HG02981 (cell line): ENCODE results near the gene RPS6KA4.

Source experiments
- ATAC-seq: cut with Tn5 transposase; IDR thresholded peaks from one replicate; pipeline ENCODE4 v1.9.1; 2021; ENCODE audit warnings: mild to moderate bottlenecking, moderate library complexity; ENCODE audit not compliant: unreplicated experiment

The RPS6KA4 gene

GRCh38 chr11:64344787-64345186 is 14.2 kb upstream of the RPS6KA4 start:
- ATAC-seq = no peak

GRCh38 chr11:64347193-64347867 is 11.6 kb upstream of the RPS6KA4 start:
- ATAC-seq = no peak

GRCh38 chr11:64348383-64349024 is 10.5 kb upstream of the RPS6KA4 start:
- ATAC-seq = no peak

GRCh38 chr11:64349025-64349387 is 10.0 kb upstream of the RPS6KA4 start:
- ATAC-seq = no peak

DNA sequence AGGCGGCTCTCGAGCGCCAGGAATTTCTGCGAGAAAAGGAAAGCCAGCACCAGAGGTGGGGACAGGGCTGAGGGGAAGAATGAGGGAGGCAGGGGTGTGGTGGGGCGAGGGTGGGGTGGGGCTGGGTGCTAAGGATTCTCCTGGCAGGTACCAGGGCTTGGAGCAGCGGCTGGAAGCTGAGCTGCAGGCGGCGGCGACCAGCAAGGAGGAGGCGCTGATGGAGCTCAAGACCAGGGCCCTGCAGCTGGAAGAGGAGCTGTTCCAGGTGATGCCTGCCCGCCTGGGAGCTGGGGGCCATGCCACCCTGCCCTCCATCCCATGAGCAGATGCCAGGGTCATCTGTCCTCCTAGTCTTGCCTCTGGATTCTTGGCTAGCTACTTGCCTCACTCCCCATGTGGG is 9.6 kb upstream of the RPS6KA4 start:
- ATAC-seq = no peak

- no peak for ATAC-seq
Measured at GRCh38 chr11:64351136-64351631, 7.8 kb upstream of the RPS6KA4 start.

GRCh38 chr11:64352099-64352994 is 6.6 kb upstream of the RPS6KA4 start:
- ATAC-seq = no peak

- ATAC-seq = no peak
Measured at GRCh38 chr11:64352995-64353714, 5.8 kb upstream of the RPS6KA4 start.

- no peak for ATAC-seq
Measured at GRCh38 chr11:64353715-64354506, 5.1 kb upstream of the RPS6KA4 start.

DNA sequence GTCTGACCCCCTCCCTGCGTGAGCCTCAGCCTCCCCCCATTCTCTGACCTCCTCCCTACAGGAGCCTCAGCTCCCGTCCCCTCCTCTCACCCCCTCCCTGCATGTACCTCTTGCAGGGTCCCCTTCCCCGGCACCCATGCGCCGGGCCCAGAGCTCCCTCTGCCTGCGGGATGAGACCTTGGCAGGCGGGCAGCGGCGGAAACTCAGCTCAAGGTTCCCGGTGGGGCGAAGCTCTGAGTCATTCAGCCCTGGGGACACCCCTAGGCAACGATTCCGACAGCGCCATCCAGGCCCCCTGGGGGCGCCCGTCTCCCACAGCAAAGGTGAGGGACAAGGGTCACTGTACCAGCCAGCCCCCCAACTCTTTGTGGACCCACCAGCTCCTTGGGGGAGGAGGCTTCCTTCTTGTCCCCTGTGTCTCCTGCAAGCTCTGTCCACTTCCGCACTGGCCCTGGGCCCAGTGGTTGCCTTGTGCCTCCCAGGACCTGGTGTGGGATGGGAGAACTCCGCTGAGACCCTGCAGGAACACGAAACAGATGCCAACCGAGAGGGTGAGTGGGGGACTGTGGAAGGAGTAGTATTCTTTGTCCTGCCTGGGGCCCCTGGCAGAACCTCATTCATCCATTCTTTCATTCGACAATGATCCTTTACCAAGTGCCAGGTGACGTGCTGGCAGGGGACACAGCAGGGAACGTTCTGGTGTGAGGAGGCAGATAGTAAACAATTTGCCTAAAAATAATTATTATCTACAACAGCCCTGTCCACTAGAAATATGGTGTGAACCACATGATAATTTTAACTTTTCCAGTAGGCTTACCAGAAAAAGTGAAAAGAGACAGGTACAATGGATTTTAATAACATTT is 3.7 kb upstream of the RPS6KA4 start:
- no peak for ATAC-seq

DNA sequence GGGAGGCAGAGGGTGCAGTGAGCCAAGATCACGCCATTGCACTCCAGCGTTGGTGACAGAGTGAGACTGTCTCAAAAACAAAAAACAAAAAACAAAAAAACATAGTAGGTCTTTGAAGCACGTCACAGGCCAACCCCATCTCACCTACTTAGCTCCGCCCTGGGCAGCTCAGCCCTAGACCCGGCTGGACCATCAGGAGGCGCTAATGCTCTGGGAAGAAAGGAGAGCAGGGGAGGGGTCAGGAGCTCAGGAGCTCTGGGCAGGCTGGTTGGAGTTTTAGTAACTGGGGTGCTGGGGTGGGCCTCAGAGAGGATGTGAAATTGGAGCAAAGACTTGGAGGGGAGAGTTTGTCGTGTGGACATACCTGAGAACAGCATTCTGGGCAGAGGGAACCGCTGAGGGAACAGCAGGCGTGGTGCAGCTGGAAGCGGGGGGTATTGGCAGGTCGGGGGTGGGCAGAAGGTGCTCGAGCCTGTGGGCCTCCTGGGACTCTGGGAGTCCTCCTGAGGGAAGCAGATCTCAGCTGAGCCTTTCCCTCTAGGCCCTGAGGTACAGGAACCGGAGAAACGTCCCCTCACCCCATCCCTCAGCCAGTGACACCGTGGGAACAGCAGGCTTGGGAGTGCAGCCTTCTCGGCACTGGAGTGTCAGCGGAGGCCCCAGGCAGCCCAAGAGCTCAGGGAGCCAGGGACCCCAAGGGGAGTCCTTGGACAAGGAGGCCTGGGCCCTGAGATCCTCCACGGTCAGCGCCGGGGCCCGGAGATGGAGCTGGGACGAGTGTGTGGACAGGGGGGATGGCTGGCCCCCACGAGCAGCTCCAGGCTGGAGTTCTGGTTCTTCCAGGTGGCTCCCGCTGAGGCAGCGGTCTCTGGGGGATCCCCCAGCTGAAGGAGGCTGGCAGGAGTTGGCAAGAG is 2.2 kb upstream of the RPS6KA4 start:
- no peak for ATAC-seq

- ATAC-seq = no peak
Measured at GRCh38 chr11:64357446-64357845, 1.5 kb upstream of the RPS6KA4 start.

DNA sequence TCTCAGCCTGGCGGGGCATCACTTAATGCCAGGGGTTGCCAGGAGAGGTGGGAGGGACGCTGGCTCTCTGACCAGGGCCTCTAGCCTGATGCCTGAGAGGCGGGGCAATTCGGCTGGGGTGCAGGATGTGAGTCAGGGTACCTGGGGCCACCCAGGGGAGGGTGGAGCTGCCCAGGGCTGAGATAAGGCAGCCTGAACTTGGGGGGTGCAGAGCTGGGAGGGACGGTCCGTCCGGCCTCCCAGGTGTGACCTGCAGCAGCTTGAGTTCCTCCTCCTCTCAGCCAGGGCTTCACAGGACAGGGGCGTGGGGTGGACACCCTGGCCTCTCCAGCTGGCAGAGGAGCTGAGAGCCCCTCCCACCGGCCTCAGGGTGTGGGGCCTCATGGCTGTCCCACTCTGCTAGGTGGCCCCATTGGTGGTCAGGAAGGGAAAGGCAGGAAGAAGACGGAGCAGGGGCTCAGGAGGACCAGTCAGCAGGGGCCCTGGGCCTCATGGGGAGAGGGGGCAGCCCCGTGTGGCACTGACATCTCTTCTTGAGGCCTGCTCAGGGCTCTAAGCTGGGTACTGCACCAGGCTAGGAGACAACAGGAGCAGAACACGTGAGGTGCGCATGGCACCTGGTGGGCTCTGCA is 942 bp upstream of the RPS6KA4 start:
- no peak for ATAC-seq

GRCh38 chr11:64358536-64358906 is 441 bp upstream of the RPS6KA4 start:
- no peak for ATAC-seq

DNA sequence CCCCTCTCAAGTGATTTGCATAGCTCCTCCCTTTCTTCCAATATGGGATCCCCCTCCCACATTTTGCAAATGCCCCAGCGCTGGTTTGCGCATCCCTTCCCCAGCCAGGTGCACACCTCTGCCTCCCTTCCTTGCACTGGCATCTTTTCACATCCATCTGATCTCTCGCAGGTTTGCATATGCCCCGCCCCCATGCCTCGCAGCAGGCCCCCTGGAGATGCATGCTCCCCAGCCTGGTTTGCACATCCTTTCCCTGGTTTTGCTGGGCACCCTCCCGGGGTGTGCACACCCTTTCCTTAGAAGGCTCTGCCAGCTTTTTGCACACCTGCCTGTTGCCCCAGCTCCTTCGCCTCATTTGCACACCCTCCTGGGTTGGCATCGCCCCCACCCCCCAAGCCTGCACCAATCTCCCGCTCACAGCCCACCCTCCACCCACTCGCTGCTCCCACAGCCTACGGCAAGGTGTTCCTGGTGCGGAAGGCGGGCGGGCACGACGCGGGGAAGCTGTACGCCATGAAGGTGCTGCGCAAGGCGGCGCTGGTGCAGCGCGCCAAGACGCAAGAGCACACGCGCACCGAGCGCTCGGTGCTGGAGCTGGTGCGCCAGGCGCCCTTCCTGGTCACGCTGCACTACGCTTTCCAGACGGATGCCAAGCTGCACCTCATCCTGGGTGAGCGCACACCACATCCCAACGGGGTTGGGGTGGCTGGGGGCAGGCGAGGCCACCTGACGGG is 917 bp downstream of the RPS6KA4 start:
- no peak for ATAC-seq

- ATAC-seq = no peak
Measured at GRCh38 chr11:64360448-64360921, 1.5 kb downstream of the RPS6KA4 start.

- no peak for ATAC-seq
Measured at GRCh38 chr11:64361659-64362058, 2.7 kb downstream of the RPS6KA4 start.
